GM23338 (cell line): Measurements from ENCODE around the gene GPR55. TPM values are rescaled to one million over a fixed set of nuclear protein-coding genes. Genes with fewer than 3 reads are reported as not detected.

Experiments
- ATAC-seq: fragments of 200-7000 bp; cut with Tn5 transposase; 3 replicates; pipeline ENCODE4 v1.9.1; 2020
- DNase-seq: peaks from one replicate; pipeline ENCODE4 v3.0.0-alpha.2; 2015; ENCODE audit warnings: low spot score
- H2AFZ ChIP-seq: fragments of 200-600 bp; sonication (generic); 2 replicates; pipeline ENCODE4 v1.8.0; 2016; ENCODE audit warnings: antibody characterized with exemption, mild to moderate bottlenecking, moderate library complexity
- H3F3A ChIP-seq: fragments of 200-600 bp; sonication (generic); replicated peaks from 2 replicates; pipeline ENCODE4 v1.8.0; 2017; ENCODE audit warnings: antibody characterized with exemption, mixed run types, low read depth
- H3K27ac ChIP-seq: fragments of 200-600 bp; sonication (generic); 2 replicates; pipeline ENCODE4 v1.6.1; 2016; ENCODE audit warnings: low read depth
- H3K27me3 ChIP-seq: fragments of 200-600 bp; sonication (generic); 2 replicates; pipeline ENCODE4 v1.8.0; 2016; ENCODE audit warnings: mild to moderate bottlenecking, mixed run types, moderate library complexity; ENCODE audit not compliant: insufficient read depth
- H3K36me3 ChIP-seq: fragments of 200-600 bp; sonication (generic); 2 replicates; pipeline ENCODE4 v1.8.0; 2016; ENCODE audit warnings: mild to moderate bottlenecking; ENCODE audit not compliant: insufficient read depth
- H3K4me1 ChIP-seq: fragments of 200-600 bp; sonication (generic); 2 replicates; pipeline ENCODE4 v1.8.0; 2016; ENCODE audit warnings: mild to moderate bottlenecking, moderate library complexity; ENCODE audit not compliant: insufficient read depth
- H3K4me2 ChIP-seq: fragments of 200-600 bp; sonication (generic); 2 replicates; pipeline ENCODE4 v1.7.1; 2017; ENCODE audit warnings: mixed run types
- H3K4me3 ChIP-seq: fragments of 200-600 bp; sonication (generic); 2 replicates; pipeline ENCODE4 v1.6.1; 2016; ENCODE audit warnings: mixed run types
- H3K79me2 ChIP-seq: fragments of 200-600 bp; sonication (generic); replicated peaks from 2 replicates; pipeline ENCODE4 v1.8.0; 2017; ENCODE audit warnings: mild to moderate bottlenecking; ENCODE audit not compliant: insufficient read depth
- H3K9me2 ChIP-seq: fragments of 200-600 bp; sonication (generic); 2 replicates; pipeline ENCODE4 v1.8.0; 2017; ENCODE audit not compliant: insufficient read depth
- H4K20me1 ChIP-seq: fragments of 200-600 bp; sonication (generic); replicated peaks from 2 replicates; pipeline ENCODE4 v1.8.0; 2017; ENCODE audit warnings: mild to moderate bottlenecking; ENCODE audit not compliant: insufficient read depth
- H3K27ac Mint-ChIP-seq: 2 replicates; pipeline ENCODE4 v1.8.0; 2020; ENCODE audit warnings: inconsistent platforms, mild to moderate bottlenecking, moderate library complexity, mixed read lengths
- H3K27me3 Mint-ChIP-seq: 3 replicates; pipeline ENCODE4 v1.8.0; 2022; ENCODE audit warnings: low read depth, mild to moderate bottlenecking, moderate library complexity, mixed read lengths, inconsistent platforms; ENCODE audit not compliant: insufficient read depth, poor library complexity
- H3K36me3 Mint-ChIP-seq: 3 replicates; pipeline ENCODE4 v1.8.0; 2021; ENCODE audit warnings: low read depth, mild to moderate bottlenecking, inconsistent platforms, moderate library complexity, mixed read lengths
- H3K4me1 Mint-ChIP-seq: 3 replicates; pipeline ENCODE4 v1.8.0; 2020; ENCODE audit warnings: mild to moderate bottlenecking, inconsistent platforms, mixed read lengths
- H3K4me3 Mint-ChIP-seq: 3 replicates; pipeline ENCODE4 v1.8.0; 2021; ENCODE audit warnings: moderate library complexity, mild to moderate bottlenecking, inconsistent platforms, mixed read lengths
- H3K9me3 Mint-ChIP-seq: 3 replicates; pipeline ENCODE4 v1.8.0; 2020; ENCODE audit warnings: moderate library complexity, mild to moderate bottlenecking, inconsistent platforms, mixed read lengths
- CREB1 ChIP-seq: fragments of 250-450 bp; sonication (Bioruptor Pico); IDR thresholded peaks from 2 replicates; pipeline ENCODE4 v1.5.0; 2020; ENCODE audit warnings: low read depth, mild to moderate bottlenecking, moderate library complexity
- ETS1 ChIP-seq: IDR thresholded peaks from 2 replicates; pipeline ENCODE4 v1.6.1; 2016; ENCODE audit warnings: antibody characterized with exemption
- EZH2phosphoT487 ChIP-seq: fragments of 200-600 bp; sonication (generic); IDR thresholded peaks from one replicate; pipeline ENCODE4 v1.8.1; 2018; ENCODE audit warnings: antibody characterized with exemption; ENCODE audit not compliant: unreplicated experiment
- POLR2AphosphoS5 ChIP-seq: IDR thresholded peaks from 2 replicates; pipeline ENCODE4 v1.6.1; 2016; ENCODE audit warnings: antibody characterized with exemption, low read depth
- REST ChIP-seq: IDR thresholded peaks from one replicate; pipeline ENCODE4 v1.6.1; 2018; ENCODE audit warnings: antibody characterized with exemption; ENCODE audit not compliant: unreplicated experiment
- STAT1 ChIP-seq: IDR thresholded peaks from one replicate; pipeline ENCODE4 v1.6.1; 2016; ENCODE audit warnings: antibody characterized with exemption; ENCODE audit not compliant: unreplicated experiment
- ZNF114 ChIP-seq: fragments of 250-450 bp; sonication (Bioruptor Pico); IDR thresholded peaks from 2 replicates; pipeline ENCODE4 v1.5.0; 2020; ENCODE audit warnings: mild to moderate bottlenecking, moderate library complexity
- ZNF331 ChIP-seq: fragments of 250-450 bp; sonication (Bioruptor Pico); IDR thresholded peaks from 2 replicates; pipeline ENCODE4 v1.5.0; 2020; ENCODE audit warnings: low read depth, mild to moderate bottlenecking, moderate library complexity
- ZNF462 ChIP-seq: fragments of 250-450 bp; sonication (Bioruptor Pico); IDR thresholded peaks from 2 replicates; pipeline ENCODE4 v1.5.0; 2020; ENCODE audit warnings: mild to moderate bottlenecking, moderate library complexity
- polyA plus RNA-seq: library from polyadenylated mRNA; unstranded; fragments of >200 nt; fragmentation: Nextera tagmentation; extraction: Ambion mirVana; gene quantifications from 2 replicates; pipeline ENCODE4 v1.2.1, GENCODE V29; 2016
- total RNA-seq: library from RNA; depleted of rRNA; stranded (reverse); fragments of >200 nt; shearing (Covaris generic); gene quantifications from 2 replicates; pipeline ENCODE4 v1.2.3, GENCODE V29; 2014

Gene GPR55
- total and polyA plus RNA-seq, 2 experiments from 2014 or later: not detected

GRCh38 chr2:230874456-230874855, 50.6 kb downstream of the GPR55 start:
- no peak overlapping the region for H3K4me3 Mint-ChIP-seq
- ATAC-seq: no peak
- Histone ChIP-seq H3K9me2 (no peaks in the 10 kb centered on the region), H3F3A (peaks cover 14% of the 10 kb centered on the region; the same call in 1 of the 2 replicates), H3K36me3 (peaks cover 30% of the 10 kb centered on the region), H3K4me2 (no peak overlapping the region), H3K27me3 (no peaks in the 10 kb centered on the region), H3K27ac (no peak overlapping the region), H3K79me2 (peaks cover 51% of the 10 kb centered on the region), H3K4me1 (peaks cover 28% of the 10 kb centered on the region), H3K4me3 (no peak overlapping the region), H2AFZ (no peak overlapping the region), H4K20me1 (peaks cover 29% of the 10 kb centered on the region)
- peaks cover 66% of the 10 kb centered on the region for H3K36me3 Mint-ChIP-seq
- H3K27me3 Mint-ChIP-seq: peaks cover 13% of the 10 kb centered on the region
- no peak overlapping the region for H3K27ac Mint-ChIP-seq
- DNase-seq: no peak
- H3K4me1 Mint-ChIP-seq: peaks cover 45% of the 10 kb centered on the region
- no peaks in the 10 kb centered on the region for H3K9me3 Mint-ChIP-seq
- TF ChIP-seq POLR2AphosphoS5: no peak
- TF ChIP-seq CREB1 (CRISPR knock-in tag): no peak
- no peak for TF ChIP-seq REST
- no peak for TF ChIP-seq ETS1
- no peak for TF ChIP-seq ZNF462 (CRISPR knock-in tag)
- no peak for TF ChIP-seq STAT1
- no peak for TF ChIP-seq ZNF331
- TF ChIP-seq EZH2phosphoT487: no peak
- TF ChIP-seq ZNF114 (CRISPR knock-in tag): no peak
